Neural cell (in vitro differentiated cells): ENCODE measurements around the gene HAVCR1. TPM values are rescaled to one million over a fixed set of nuclear protein-coding genes. Genes with fewer than 3 reads are reported as not detected.
"Not testable (repeated sequence)": the region's sequence is repeated elsewhere in the genome, so short reads cannot be mapped to it uniquely, and the experiment has no call there.

Experiments used
- H2AFZ ChIP-seq: fragments of 200-600, 300-800 bp; sonication (generic), shearing (Covaris generic); 2 replicates; pipeline ENCODE4 v1.6.0; 2014; ENCODE audit warnings: low read depth, mild to moderate bottlenecking, antibody characterized with exemption, low read length, moderate library complexity
- H3F3A ChIP-seq: fragments of 200-600 bp; shearing (Covaris generic); 2 replicates; pipeline ENCODE4 v1.6.1; 2016; ENCODE audit warnings: mild to moderate bottlenecking, moderate library complexity, mixed read lengths, antibody characterized with exemption, low read length; ENCODE audit not compliant: insufficient read depth, poor library complexity, severe bottlenecking
- H3K27ac ChIP-seq: fragments of 200-600, 300-800 bp; sonication (generic), shearing (Covaris generic); 2 replicates; pipeline ENCODE4 v1.5.1; 2014; ENCODE audit warnings: mild to moderate bottlenecking, low read length, moderate library complexity
- H3K27me3 ChIP-seq: fragments of 300-800, 200-600 bp; sonication (generic), shearing (Covaris generic); 2 replicates; pipeline ENCODE4 v1.6.0; 2014; ENCODE audit warnings: mild to moderate bottlenecking, low read depth, low read length, moderate library complexity; ENCODE audit not compliant: insufficient read depth
- H3K36me3 ChIP-seq: fragments of 300-800, 200-600 bp; sonication (generic), shearing (Covaris generic); 2 replicates; pipeline ENCODE4 v1.5.1; 2014; ENCODE audit warnings: mild to moderate bottlenecking, antibody characterized with exemption, low read length, moderate library complexity; ENCODE audit not compliant: insufficient read depth
- H3K4me2 ChIP-seq: fragments of 300-800, 200-600 bp; sonication (generic), shearing (Covaris generic); 2 replicates; pipeline ENCODE4 v1.6.0; 2014; ENCODE audit warnings: mild to moderate bottlenecking, low read length
- H3K4me3 ChIP-seq: fragments of 300-800, 200-600 bp; sonication (generic), shearing (Covaris generic); 2 replicates; pipeline ENCODE4 v1.5.1; 2014; ENCODE audit warnings: mild to moderate bottlenecking, low read length, moderate library complexity
- H3K79me2 ChIP-seq: fragments of 200-600 bp; shearing (Covaris generic); replicated peaks from 2 replicates; pipeline ENCODE4 v1.6.0; 2014; ENCODE audit warnings: mild to moderate bottlenecking, low read length, moderate library complexity; ENCODE audit not compliant: insufficient read depth
- H3K9ac ChIP-seq: fragments of 300-800, 200-600 bp; sonication (generic), shearing (Covaris generic); 2 replicates; pipeline ENCODE4 v1.6.1; 2016; ENCODE audit warnings: mild to moderate bottlenecking, low read length, mixed read lengths
- H3K9me2 ChIP-seq: fragments of 200-600 bp; shearing (Covaris generic); 2 replicates; pipeline ENCODE4 v1.6.1; 2016; ENCODE audit warnings: mild to moderate bottlenecking, low read length, mixed read lengths; ENCODE audit not compliant: insufficient read depth
- H3K9me3 ChIP-seq: fragments of 200-600, 300-800 bp; sonication (generic), shearing (Covaris generic); 2 replicates; pipeline ENCODE4 v1.6.1; 2016; ENCODE audit warnings: mild to moderate bottlenecking, mixed run types, low read length, moderate library complexity, mixed read lengths
- H4K20me1 ChIP-seq: fragments of 200-600 bp; shearing (Covaris generic); 2 replicates; pipeline ENCODE4 v1.6.1; 2016; ENCODE audit warnings: mild to moderate bottlenecking, mixed run types; ENCODE audit not compliant: insufficient read depth
- EP300 ChIP-seq: fragments of 450-650 bp; conservative IDR thresholded peaks from 2 replicates; pipeline ENCODE4 v1.6.1; 2014; ENCODE audit warnings: antibody characterized with exemption, mild to moderate bottlenecking, moderate library complexity; ENCODE audit not compliant: poor library complexity, severe bottlenecking
- EZH2 ChIP-seq: fragments of 200-600, 300-800 bp; shearing (Covaris generic), sonication (generic); IDR thresholded peaks from 2 replicates; pipeline ENCODE4 v1.6.1; 2014; ENCODE audit warnings: antibody characterized with exemption, low read length, borderline replicate concordance, mild to moderate bottlenecking; ENCODE audit not compliant: insufficient read depth, poor library complexity, severe bottlenecking
- MXI1 ChIP-seq: fragments of 450-650 bp; conservative IDR thresholded peaks from 2 replicates; pipeline ENCODE4 v1.6.1; 2014; ENCODE audit warnings: antibody characterized with exemption, mild to moderate bottlenecking; ENCODE audit not compliant: poor library complexity, severe bottlenecking
- POLR2AphosphoS5 ChIP-seq: IDR thresholded peaks from 2 replicates; pipeline ENCODE4 v1.6.1; 2012
- RAD21 ChIP-seq: fragments of 450-650 bp; conservative IDR thresholded peaks from 2 replicates; pipeline ENCODE4 v1.6.1; 2014; ENCODE audit warnings: antibody characterized with exemption, mild to moderate bottlenecking, moderate library complexity
- SMC3 ChIP-seq: fragments of 450-650 bp; conservative IDR thresholded peaks from 2 replicates; pipeline ENCODE4 v1.6.1; 2014; ENCODE audit warnings: antibody characterized with exemption, mild to moderate bottlenecking, moderate library complexity; ENCODE audit not compliant: poor library complexity
- TAF1 ChIP-seq: IDR thresholded peaks from 2 replicates; pipeline ENCODE4 v1.6.1; 2012; ENCODE audit warnings: low read depth
- polyA plus RNA-seq: library from polyadenylated mRNA; depleted of rRNA; stranded (reverse); fragments of >200 nt; gene quantifications from 2 replicates; pipeline ENCODE4 v1.2.3, GENCODE V29; 2014
- TF ChIP-seq, protein P1 (sequence below): IDR thresholded peaks from 2 replicates; pipeline ENCODE4 v1.6.1; 2012; ENCODE audit warnings: borderline replicate concordance
- TF ChIP-seq, protein P2 (sequence below): fragments of 450-650 bp; IDR thresholded peaks from 2 replicates; pipeline ENCODE4 v1.5.1; 2014; ENCODE audit warnings: antibody characterized with exemption, mild to moderate bottlenecking, moderate library complexity; ENCODE audit not compliant: poor library complexity, severe bottlenecking

HAVCR1 gene
- polyA plus RNA-seq, 1 donor from 2014 or later = not detected

DNA sequence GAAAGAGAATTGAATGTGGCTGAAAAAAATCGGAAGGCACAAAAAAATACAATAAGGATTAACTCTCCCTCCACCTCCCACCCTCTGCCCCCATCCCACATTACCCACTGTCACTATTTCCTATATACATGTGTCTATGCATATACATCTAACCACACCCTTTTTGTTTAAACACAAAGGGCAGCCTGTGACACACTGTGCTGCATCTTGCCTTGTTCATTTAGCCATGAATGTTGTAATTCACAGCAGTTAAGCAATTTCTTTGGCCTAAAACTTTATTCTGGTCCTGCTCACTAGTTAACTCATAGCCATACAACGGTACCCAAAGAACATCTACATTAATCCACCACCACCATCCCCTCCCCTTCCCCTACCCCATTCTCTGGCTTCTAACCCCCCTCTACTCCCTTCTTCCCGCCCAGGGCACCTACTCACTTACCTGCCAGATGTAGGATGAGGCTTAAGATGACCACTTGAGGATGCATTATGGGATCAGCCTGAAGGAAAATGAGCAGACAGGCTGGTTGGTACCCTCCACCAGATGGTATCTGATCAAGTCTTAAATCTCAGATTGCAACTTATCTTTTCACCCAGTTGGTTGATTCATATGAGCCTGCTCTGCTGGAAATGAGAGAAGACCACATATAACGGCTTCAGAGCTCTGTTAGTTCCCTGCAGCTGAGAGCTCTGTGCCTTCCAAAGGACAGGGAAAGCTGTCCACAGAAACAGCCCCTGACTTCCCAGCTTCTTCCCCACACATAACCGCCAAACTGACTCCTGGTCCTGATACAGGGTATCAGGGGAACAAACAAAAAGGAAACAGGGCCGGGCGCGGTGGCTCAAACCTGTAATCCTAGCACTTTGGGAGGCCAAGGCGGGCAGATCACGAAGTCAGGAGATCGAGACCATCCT is 1.2 kb downstream of the HAVCR1 start:
- no peaks in the 10 kb centered on the region for H4K20me1 ChIP-seq
- H2AFZ ChIP-seq = no peak overlapping the region
- TF ChIP-seq EP300 (no peak), SMC3 (no peak), RAD21 (no peak), MXI1 (no peak), POLR2AphosphoS5 (no peak)
- TF ChIP-seq, protein P1, sequence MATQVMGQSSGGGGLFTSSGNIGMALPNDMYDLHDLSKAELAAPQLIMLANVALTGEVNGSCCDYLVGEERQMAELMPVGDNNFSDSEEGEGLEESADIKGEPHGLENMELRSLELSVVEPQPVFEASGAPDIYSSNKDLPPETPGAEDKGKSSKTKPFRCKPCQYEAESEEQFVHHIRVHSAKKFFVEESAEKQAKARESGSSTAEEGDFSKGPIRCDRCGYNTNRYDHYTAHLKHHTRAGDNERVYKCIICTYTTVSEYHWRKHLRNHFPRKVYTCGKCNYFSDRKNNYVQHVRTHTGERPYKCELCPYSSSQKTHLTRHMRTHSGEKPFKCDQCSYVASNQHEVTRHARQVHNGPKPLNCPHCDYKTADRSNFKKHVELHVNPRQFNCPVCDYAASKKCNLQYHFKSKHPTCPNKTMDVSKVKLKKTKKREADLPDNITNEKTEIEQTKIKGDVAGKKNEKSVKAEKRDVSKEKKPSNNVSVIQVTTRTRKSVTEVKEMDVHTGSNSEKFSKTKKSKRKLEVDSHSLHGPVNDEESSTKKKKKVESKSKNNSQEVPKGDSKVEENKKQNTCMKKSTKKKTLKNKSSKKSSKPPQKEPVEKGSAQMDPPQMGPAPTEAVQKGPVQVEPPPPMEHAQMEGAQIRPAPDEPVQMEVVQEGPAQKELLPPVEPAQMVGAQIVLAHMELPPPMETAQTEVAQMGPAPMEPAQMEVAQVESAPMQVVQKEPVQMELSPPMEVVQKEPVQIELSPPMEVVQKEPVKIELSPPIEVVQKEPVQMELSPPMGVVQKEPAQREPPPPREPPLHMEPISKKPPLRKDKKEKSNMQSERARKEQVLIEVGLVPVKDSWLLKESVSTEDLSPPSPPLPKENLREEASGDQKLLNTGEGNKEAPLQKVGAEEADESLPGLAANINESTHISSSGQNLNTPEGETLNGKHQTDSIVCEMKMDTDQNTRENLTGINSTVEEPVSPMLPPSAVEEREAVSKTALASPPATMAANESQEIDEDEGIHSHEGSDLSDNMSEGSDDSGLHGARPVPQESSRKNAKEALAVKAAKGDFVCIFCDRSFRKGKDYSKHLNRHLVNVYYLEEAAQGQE = no peak

DNA sequence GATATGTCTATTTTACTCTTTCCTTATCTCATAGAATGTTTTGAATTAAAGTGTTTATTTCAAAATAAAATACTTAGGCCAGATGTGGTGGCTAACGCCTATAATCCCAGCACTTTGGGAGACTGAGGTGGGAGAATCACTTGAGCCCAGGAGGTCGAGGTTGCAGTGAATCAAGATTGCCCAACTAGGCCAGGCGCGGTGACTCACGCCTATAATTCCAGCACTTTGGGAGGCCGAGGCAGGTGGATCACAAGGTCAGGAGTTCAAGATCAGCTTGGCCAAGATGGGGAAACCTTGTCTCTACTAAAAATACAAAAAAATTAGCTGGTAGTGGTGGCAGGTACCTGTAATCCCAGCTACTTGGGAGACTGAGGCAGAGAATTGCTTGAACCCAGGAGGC is 2.1 kb downstream of the HAVCR1 start:
- H3K36me3 ChIP-seq, H3K9ac ChIP-seq, H3K4me3 ChIP-seq, H2AFZ ChIP-seq, H3F3A ChIP-seq, H3K79me2 ChIP-seq, H3K27me3 ChIP-seq, H3K4me2 ChIP-seq, H3K9me2 ChIP-seq, H4K20me1 ChIP-seq, H3K27ac ChIP-seq, H3K9me3 ChIP-seq: not testable (repeated sequence)

More for the DNA sequence above, 1.2 kb downstream of the HAVCR1 start:
- H3K4me2 ChIP-seq = no peak overlapping the region
- no peaks in the 10 kb centered on the region for H3K79me2 ChIP-seq
- H3K9me2 ChIP-seq = no peaks in the 10 kb centered on the region
- no peak overlapping the region for H3K9ac ChIP-seq
- no peaks in the 10 kb centered on the region for H3K36me3 ChIP-seq
- no peaks in the 10 kb centered on the region for H3K27me3 ChIP-seq
- no peak overlapping the region for H3K27ac ChIP-seq
- no peaks in the 10 kb centered on the region for H3F3A ChIP-seq
- H3K4me3 ChIP-seq = no peak overlapping the region
- no peaks in the 10 kb centered on the region for H3K9me3 ChIP-seq

DNA sequence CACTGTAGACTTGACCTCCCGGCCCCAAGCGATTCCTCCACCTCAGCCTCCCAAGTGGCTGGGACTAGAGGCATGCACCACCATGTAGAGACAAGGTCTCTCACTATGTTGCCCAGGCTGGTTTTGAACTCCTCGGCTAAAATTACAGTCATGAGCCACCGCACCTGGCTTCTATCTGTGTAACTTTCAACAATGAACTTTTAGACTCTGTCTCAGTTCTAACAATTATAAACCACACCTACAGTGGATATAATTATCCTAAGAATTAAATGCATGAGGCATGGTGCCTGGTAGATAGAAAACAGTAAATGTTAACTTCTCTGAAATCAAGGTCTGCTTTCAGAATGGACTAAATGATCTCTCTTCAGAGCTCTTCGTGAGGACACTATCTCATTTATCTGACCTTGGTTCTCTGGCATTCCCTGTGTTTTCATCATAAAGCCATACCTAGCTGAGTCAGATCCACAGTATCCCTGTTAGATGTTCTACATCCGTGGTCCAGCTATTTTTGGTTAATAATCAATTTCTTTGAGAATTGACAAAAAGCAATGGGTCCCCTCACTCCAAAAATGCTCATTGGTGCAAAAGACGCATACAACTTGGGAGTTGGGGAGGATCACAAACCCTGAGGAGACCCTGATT is 7.2 kb downstream of the HAVCR1 start:
- H3K9me2 ChIP-seq = no peaks in the 10 kb centered on the region
- H3K9me3 ChIP-seq = no peaks in the 10 kb centered on the region
- no peaks in the 10 kb centered on the region for H4K20me1 ChIP-seq
- no peak overlapping the region for H3K27ac ChIP-seq
- no peaks in the 10 kb centered on the region for H3F3A ChIP-seq
- no peak overlapping the region for H3K9ac ChIP-seq
- H3K79me2 ChIP-seq = no peaks in the 10 kb centered on the region
- no peak overlapping the region for H3K4me3 ChIP-seq
- H3K36me3 ChIP-seq = no peaks in the 10 kb centered on the region
- no peak overlapping the region for H3K4me2 ChIP-seq
- TF ChIP-seq EP300 (no peak), SMC3 (no peak), TAF1 (no peak), EZH2 (no peak), RAD21 (no peak), POLR2AphosphoS5 (no peak), MXI1 (no peak)
- TF ChIP-seq, protein P2, sequence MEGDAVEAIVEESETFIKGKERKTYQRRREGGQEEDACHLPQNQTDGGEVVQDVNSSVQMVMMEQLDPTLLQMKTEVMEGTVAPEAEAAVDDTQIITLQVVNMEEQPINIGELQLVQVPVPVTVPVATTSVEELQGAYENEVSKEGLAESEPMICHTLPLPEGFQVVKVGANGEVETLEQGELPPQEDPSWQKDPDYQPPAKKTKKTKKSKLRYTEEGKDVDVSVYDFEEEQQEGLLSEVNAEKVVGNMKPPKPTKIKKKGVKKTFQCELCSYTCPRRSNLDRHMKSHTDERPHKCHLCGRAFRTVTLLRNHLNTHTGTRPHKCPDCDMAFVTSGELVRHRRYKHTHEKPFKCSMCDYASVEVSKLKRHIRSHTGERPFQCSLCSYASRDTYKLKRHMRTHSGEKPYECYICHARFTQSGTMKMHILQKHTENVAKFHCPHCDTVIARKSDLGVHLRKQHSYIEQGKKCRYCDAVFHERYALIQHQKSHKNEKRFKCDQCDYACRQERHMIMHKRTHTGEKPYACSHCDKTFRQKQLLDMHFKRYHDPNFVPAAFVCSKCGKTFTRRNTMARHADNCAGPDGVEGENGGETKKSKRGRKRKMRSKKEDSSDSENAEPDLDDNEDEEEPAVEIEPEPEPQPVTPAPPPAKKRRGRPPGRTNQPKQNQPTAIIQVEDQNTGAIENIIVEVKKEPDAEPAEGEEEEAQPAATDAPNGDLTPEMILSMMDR = no peak
- TF ChIP-seq, protein P1 = no peak
- H2AFZ ChIP-seq = no peak overlapping the region
- no peaks in the 10 kb centered on the region for H3K27me3 ChIP-seq
